ENCODE data around the gene ANO10.
"Not testable (repeated sequence)": the region's sequence is repeated elsewhere in the genome, so short reads cannot be mapped to it uniquely, and the experiment has no call there.

Gene ANO10

DNA sequence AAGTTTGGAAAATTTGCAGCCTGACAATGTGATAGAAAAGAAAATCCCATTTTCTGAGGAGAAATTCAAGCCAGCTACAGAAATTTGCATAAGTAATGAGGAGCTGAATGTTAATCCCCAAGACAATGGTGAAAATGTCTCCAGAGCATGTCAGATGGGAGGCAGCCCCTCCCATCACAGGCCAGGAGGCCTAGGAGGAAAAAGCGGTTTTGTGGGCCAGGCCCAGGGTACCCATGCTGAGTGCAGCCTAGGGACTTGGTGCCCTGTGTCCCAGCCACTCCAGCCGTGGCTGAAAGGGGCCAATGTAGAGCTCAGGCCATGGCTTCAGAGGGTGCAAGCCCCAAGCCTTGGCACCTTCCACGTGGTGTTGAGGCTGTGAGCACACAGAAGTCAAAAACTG lies 159.2 kb downstream of the ANO10 start:
- not testable (repeated sequence) for DNase-seq

DNA sequence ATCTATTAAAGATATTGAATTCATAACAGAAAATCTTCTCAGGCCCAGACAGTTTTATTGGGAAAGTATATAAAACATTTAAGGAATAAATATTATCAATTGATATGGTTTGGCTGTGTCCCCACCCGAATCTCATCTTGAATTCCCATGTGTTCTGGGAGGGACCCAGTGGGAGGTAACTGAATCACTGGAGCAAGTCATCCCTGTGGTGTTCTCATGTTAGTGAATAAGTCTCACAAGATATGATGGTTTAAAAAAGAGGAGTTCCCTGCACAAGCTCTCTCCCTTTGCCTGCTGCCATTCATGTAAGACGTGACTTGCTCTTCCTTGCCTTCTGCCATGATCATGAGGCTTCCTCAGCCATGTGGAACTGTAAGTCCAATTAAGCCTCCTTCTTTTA lies 160.5 kb downstream of the ANO10 start:
- DNase-seq, result no peak

GRCh38 chr3:43457038-43457437 lies 164.8 kb downstream of the ANO10 start:
- DNase-seq, result not testable (repeated sequence)

DNA sequence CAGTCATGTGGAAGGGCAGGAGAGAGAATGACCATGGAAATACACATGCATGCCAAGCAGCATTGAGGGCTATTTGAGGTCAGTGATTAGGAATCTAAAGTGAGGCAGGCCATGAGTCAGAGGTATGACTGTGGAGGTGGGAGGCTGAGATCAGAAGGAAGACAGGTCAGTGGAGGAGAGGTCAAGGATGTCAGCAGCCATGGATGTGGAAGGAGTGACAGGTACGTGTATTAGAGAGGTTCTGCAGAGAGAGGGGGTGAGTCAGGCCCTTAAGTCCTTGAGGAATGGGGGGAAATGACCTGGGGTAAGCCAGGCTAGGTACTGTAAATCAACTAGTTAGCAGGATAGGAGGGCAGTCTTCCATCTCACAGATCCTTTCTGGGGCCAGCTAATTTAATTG lies 166.6 kb downstream of the ANO10 start:
- DNase-seq, result no peak

GRCh38 chr3:43453981-43454380 lies 167.8 kb downstream of the ANO10 start:
- no peak for DNase-seq

GRCh38 chr3:43451670-43452254 lies 170.0 kb downstream of the ANO10 start:
- no peak for DNase-seq

- no peak for DNase-seq
Observed at GRCh38 chr3:43448098-43448497, 173.7 kb downstream of the ANO10 start.

DNA sequence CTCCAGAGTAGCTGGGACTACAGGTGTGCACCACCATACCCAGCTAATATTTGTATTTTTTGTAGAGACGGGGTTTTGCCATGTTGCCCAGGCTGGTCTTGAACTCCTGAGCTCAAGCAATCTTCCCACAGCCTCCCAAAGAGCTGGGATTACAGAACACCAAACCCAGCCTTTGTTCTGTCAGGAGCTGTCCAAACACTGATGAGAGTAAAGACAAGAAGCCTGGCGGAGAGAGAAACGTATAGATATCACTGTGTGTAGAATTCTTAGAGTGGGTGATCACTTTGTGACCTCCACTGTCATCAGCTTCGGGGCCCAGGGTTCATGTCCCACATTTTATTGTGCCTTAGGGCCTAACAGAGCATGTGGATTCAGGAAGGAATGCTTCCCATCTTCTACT lies 176.0 kb downstream of the ANO10 start:
- no peak for DNase-seq

DNA sequence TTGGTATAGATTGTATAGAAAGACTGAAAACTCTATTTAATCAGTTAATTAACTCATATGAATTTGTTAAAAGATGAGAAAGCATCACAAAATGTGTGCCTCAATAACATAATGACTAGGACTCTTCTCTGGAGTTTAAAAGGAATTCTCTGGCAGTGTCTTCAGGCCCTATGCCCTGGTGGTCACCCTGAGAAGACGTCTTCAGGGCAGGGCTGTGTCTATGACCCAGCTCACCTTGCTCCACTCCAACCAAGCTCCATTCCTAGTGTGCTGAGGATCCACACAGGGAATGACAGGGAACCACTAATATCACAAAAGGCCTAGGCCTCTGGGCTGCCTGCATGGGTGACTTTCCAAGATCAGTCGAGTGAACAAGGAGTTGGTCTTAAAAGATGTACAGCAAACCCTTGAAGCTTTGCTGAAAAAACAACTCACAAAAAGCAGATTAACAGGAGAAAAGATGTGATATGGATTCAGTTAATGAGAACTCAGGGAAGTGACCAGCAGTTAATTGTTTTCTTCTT lies 178.9 kb downstream of the ANO10 start:
- no peak for DNase-seq

GRCh38 chr3:43436507-43437140 lies 185.2 kb downstream of the ANO10 start:
- no peak for DNase-seq

DNA sequence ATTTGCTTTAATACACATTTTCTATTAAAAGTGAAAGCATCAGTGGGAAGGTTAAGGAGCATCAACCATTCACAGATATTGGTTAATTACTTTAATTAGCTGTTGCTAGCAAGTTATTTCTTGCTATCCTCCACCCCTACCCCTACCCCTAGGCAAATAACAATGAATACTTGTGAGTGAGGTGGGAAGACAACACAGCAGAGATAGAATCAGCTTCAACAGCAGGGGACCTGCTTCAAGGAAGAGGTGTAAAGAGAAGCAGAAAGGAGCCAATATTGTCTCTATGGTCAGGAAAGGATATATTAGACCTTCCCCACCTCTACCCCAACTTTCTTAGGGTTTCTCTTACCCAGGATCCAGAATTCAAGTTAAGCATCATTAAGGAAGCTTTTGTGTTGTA lies 186.1 kb downstream of the ANO10 start:
- DNase-seq, result no peak

- DNase-seq, result no peak
Observed at GRCh38 chr3:43434431-43434830, 187.4 kb downstream of the ANO10 start.

- no peak for DNase-seq
Observed at GRCh38 chr3:43432462-43432861, 189.3 kb downstream of the ANO10 start.

DNA sequence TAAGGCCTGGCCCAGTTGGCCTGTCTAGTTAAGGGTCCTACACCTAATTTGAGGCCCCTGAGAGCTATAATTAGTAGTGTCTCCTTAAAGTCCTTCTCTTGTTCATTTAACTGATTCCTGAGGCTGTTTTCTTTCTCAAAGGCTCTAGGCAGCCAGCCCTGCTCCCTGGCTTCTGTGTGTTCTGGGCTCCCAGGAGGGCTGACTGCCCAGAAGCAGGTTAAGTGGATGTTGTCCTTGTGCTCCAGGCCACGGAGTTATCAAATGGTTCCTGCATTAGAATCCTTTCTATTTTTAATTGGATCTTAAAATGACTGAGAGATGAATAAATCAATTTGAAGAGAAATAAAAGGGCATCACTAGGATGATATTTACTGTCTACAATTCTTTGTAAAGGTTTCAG lies 195.4 kb downstream of the ANO10 start:
- DNase-seq, result no peak

- no peak for DNase-seq
Observed at GRCh38 chr3:43425829-43426228, 196.0 kb downstream of the ANO10 start.

- no peak for DNase-seq
Observed at GRCh38 chr3:43423639-43424038, 198.2 kb downstream of the ANO10 start.

DNA sequence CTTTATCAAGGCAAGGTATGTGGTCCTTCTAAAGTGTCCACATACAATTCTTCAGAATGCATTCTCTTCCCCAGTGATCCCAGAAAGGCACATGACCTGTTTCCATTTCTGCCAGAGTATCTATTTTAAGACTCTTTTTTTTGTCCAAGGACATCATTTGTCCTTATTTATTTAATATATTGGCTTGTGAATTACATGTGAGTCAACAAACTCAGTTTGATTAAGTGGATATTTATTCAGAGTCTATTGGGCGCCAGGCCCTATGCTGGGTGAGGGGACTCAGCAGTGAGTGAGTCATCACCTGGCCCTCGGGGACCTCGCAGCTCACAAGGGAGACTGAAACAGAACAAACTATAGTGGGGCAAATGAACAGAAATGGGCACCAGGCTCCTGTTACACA lies 198.7 kb downstream of the ANO10 start:
- no peak for DNase-seq

DNA sequence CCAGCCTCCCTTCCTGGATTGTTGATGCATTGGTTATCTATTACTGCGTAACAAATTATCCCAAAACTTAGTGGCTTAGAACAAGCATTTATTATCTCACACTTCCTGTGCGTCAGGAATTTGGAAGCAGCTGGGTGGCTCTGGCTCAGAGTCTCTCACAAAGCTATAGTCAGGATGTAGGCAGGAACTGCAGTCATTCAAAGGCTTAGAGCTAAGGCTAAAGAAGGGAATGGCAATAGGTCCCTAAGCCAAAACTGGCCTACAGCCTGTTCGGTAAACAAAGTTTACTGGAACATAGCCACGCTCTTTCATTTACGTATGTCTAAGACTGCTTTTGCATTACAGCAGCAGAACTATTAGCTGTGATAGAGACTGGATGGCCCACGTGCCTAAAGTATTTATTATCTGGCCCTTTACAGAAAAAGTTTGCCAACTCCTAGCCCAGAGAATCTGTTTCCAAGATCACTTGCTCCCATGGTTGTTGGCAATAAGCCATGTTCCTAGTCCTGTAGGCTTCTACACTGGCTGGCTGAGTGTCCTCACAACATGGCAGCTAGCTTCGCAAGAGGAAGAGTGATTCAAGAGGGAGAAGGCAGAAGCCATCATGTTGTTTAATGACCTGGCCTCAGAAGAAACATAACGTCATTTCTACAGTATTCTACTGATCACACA lies 203.1 kb downstream of the ANO10 start:
- no peak for DNase-seq

DNA sequence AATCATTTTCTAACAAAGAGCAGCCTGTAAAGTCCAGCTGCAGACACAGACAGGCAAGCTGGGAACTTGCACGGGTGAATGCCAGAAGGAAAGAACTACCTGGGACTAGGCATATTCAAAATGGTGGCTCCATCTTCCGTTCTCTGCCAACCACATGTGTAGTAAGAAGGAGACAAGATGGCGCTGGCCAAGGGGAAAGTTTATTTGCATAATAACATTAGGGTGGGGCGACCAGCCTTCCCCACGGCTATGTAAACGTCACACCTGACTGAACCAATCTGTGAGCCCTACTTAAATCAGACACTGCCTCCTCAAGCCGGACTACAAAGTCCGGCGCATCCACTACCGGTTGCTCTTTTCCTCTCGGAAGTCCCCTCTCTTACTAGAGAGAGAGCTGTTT lies 204.7 kb downstream of the ANO10 start:
- no peak for DNase-seq

DNA sequence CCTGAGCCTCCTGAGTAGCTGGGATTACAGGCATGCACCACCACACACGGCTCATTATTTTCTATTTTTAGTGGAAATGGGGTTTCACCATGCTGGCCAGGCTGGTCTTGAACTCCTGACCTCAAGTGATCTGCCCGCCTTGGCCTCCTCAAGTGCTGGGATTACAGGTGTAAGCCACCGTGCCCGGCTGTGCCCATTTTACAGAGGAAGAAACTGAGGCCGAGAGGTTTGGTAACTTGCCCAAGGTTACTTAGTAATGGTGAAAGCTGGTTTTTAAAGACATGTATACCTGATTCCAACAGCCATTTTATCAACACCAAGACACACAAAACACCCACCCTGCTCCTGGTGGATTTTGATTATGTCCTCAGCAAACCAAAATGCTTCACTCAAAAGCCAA lies 206.7 kb downstream of the ANO10 start:
- DNase-seq, result no peak

DNA sequence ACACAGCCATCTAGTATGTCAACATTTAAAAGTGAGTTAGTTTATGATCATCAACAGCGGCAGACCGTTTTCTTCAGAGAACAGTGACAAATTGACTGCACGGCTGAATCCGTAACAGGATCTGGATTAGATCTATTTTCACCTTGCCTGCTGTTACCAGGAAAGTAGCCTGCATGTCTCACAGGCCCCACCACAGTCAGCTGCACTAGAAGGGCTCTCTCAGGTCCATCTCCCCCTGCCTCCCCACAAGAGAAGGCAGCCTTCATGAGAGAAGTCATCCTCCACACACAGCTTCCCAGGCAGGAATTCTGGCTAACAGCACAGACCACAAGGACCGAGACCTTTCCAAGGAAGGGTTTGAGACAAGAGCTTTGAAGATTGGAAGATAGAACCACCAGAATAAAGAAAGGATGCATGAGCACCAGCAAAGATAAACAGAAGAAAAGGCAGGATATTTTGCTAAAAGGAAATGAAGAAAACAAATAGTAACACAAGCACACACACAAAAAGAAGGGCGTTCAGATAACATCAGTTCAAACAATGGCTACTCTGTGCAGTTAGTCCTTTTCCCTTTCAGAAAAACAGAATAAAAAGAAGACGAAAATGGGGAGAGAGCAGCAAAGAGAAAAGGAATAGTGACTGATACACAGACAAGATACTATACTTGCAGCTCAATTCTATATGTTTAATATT lies 208.0 kb downstream of the ANO10 start:
- DNase-seq, result no peak

- DNase-seq, result no peak
Observed at GRCh38 chr3:43411429-43411828, 210.4 kb downstream of the ANO10 start.

DNA sequence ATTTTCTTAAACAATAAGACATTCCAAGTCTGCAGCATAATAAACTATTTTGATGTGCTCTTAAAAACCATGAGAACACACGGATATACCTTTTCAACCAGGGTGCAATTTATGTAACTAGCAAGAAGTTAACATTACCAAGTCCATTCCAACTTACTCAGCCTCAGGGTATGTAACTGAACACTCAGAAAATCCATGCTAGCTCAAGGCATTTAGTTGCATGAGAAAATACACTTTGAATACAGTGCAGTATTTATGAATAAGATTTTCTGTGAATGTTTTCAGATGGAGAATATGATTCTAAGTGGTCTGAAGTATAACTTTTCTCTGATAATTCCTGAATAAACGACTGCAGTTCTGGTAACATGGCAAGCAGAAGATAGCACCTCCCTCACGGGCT lies 211.2 kb downstream of the ANO10 start:
- DNase-seq, result no peak

- no peak for DNase-seq
Observed at GRCh38 chr3:43409506-43409905, 212.3 kb downstream of the ANO10 start.

Measured in CD4-positive, alpha-beta T cell treated with Interleukin-1 beta for 1 hour (primary cell).